ENCODE measurements around the gene NCBP2.

DNA sequence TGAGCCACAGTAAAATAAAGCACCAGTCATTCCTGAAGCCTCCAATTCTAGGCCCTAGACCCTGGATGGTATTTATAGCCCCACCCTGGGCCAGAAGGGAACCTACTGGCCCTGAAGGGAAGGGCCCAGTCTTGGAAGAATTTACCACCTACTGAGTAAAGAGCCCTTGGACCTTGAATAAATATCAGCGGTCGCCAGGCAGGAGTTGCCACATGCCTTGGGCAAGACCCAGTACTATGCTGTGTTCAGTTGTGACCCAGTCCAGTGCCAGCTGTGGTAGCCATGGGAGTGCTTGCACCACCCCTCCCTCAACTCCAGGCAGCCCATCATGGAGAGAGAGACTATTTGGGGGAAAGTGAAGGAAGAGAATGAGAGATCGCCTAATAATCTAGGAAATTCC lies 27.0 kb downstream of the NCBP2 start:
- TF ChIP-seq, protein P1, sequence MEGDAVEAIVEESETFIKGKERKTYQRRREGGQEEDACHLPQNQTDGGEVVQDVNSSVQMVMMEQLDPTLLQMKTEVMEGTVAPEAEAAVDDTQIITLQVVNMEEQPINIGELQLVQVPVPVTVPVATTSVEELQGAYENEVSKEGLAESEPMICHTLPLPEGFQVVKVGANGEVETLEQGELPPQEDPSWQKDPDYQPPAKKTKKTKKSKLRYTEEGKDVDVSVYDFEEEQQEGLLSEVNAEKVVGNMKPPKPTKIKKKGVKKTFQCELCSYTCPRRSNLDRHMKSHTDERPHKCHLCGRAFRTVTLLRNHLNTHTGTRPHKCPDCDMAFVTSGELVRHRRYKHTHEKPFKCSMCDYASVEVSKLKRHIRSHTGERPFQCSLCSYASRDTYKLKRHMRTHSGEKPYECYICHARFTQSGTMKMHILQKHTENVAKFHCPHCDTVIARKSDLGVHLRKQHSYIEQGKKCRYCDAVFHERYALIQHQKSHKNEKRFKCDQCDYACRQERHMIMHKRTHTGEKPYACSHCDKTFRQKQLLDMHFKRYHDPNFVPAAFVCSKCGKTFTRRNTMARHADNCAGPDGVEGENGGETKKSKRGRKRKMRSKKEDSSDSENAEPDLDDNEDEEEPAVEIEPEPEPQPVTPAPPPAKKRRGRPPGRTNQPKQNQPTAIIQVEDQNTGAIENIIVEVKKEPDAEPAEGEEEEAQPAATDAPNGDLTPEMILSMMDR (IDR thresholded peaks at IDR 0.05) = no peak
- TF ChIP-seq EP300 (IDR thresholded peaks at IDR 0.05) (no peak), POLR2A (IDR thresholded peaks at IDR 0.05) (no peak), POLR2AphosphoS5 (IDR thresholded peaks at IDR 0.05) (no peak)

Data from upper lobe of left lung (tissue), 4 donors.